HG03442 (cell line): ENCODE results near the gene TMEM98.
"Not testable (repeated sequence)": the region's sequence is repeated elsewhere in the genome, so short reads cannot be mapped to it uniquely, and the experiment has no call there.

Experiments used
- ATAC-seq: cut with Tn5 transposase; IDR thresholded peaks from one replicate; pipeline ENCODE4 v1.9.1; 2021; ENCODE audit warnings: mild to moderate bottlenecking, moderate library complexity; ENCODE audit not compliant: unreplicated experiment

TMEM98 gene

GRCh38 chr17:32976605-32977004 is 48.7 kb downstream of the TMEM98 start:
- no peak for ATAC-seq

DNA sequence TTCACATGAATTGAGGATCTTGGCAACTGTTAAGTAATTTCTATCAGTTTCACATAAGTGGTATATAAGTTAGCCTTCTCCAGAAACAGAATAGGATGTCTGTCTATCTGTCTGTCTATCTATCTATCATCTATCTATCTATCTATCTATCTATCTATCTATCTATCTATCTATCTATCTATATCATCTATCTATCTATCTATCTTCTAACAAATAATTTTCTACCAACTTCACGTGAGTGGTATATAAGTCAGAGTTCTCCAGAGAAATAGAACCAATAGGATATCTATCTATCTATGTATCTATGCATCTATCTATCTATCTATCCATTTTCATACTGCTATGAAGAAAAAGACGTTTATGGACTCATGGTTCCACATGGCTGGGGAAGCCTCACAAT is 52.3 kb downstream of the TMEM98 start:
- no peak for ATAC-seq

DNA sequence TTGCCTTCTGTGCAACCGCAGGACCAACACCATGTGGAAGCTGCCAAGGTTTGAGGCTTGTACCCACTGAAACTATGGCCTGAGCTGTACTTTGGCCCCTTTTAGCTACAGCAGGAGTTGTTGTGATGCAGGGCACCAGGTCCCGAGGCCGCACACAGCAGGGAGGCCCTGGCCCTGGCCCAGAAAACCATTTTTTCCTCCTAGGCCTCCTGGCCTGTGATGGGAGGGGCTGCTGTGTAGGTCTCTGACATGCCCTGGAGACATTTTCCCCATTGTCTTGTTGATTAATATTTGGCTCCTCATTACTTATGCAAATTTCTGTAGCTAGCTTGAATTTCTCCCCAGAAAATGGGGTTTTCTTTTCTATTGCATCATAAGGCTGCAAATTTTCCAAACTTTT is 53.7 kb downstream of the TMEM98 start:
- not testable (repeated sequence) for ATAC-seq

- ATAC-seq: no peak
These were observed 57.2 kb downstream of the TMEM98 start for GRCh38 chr17:32985050-32985756.

DNA sequence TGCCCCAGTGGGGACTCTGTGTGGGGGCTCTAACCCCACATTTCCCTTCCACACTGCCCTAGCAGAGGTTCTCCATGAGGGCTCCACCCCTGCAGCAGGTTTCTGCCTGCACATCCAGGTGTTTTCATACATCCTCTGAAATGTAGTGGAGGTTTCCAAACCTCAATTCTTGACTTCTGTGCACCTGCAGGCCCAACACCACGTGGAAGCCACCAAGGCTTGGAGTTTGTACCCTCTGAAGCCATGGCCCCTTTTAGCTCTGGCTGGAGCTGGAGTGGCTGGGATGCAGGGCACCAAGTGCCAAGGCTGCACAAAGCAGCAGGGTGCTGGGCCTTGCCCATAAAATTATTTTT is 59.5 kb downstream of the TMEM98 start:
- not testable (repeated sequence) for ATAC-seq

DNA sequence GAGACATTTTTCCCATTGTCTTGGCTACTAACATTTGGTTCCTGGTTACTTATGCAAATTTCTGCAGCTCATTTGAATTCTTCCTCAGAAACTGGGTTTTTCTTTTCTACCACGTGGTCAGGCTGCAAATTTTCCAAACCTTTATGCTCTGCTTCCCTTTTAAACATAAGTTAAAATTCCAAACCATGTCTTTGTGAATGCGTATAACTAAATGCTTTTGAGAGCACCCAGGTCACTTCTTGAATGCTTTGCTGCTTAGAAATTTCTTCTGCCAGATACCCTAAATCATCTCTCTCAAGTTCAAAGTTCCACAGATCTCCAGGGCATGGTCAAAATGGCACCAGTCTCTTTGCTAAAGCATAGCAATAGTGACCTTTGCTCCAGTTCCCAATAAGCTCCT is 59.9 kb downstream of the TMEM98 start:
- ATAC-seq: not testable (repeated sequence)

- no peak for ATAC-seq
These were observed 60.6 kb downstream of the TMEM98 start for GRCh38 chr17:32988481-32989101.

DNA sequence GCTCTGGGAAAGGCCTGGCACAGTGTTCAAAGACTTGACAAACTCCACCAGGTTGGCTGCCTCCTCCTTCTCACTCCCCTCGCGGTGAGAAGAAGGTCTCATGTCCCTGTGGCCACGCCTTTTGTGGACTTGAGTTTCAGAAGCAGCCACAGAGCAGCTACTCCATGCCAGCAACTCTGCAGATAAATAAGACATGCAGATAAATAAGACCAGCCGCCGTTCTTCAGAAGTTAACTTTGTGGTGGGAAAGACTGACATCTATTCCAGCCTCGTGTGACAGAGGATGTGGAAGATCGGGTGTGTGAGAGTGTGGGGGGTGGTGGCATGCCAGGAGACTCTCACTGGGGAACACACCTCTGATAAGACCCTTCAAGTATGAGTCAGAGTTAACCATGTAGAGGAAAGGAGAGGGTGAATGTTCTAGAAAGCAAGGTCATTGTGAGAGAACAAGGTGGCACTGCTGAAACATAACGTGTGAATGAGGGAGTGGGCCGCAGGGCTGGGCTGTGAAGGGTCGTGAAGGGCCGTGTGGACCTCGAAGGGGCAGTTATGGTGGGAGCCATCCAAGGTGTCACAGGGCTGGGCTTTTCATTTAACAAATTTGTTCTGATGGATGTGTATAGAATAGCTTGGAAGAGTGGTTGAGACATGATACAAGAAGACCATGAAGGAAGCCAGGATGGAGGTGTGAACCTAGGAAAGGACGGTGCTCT is 64.5 kb downstream of the TMEM98 start:
- no peak for ATAC-seq

GRCh38 chr17:32993977-32994376 is 66.0 kb downstream of the TMEM98 start:
- no peak for ATAC-seq
